Esophagus muscularis mucosa (tissue), 4 donors: ENCODE measurements around the gene PRKAG2. TPM values are rescaled to one million over a fixed set of nuclear protein-coding genes. Genes with fewer than 3 reads are reported as not detected.
"Not testable (repeated sequence)": the region's sequence is repeated elsewhere in the genome, so short reads cannot be mapped to it uniquely, and the experiment has no call there.

Experiments used
- DNase-seq: peaks from one replicate; pipeline ENCODE4 v3.0.0-alpha.2; 2017; ENCODE audit errors: extremely low spot score
- H3K27ac ChIP-seq, 4 donors: fragments of 200-600 bp; sonication (generic); replicated peaks in 1 of 4; 1 replicate in 3 of 4; 2 replicates in 1 of 4; pipeline ENCODE4 v1.5.1; 2016 to 2019; ENCODE audit warnings: mild to moderate bottlenecking in 1 of 4
- H3K27me3 ChIP-seq, 4 donors: fragments of 200-600 bp; sonication (generic); one replicate each; pipeline versions ENCODE4 v1.5.1 to v1.6.0; 2016 to 2019
- H3K36me3 ChIP-seq, 4 donors: fragments of 200-600 bp; sonication (generic); one replicate each; pipeline ENCODE4 v1.5.1; 2016 to 2019
- H3K4me1 ChIP-seq, 4 donors: fragments of 200-600 bp; sonication (generic); one replicate each; pipeline ENCODE4 v1.5.1; 2016 to 2019
- H3K4me3 ChIP-seq, 4 donors: fragments of 200-600 bp; sonication (generic); 1 replicate in 2 of 4; 2 replicates in 2 of 4; pipeline ENCODE4 v1.5.1; 2016 to 2019; ENCODE audit warnings: mild to moderate bottlenecking in 4 of 4, moderate library complexity in 1 of 4
- H3K9me3 ChIP-seq, 4 donors: fragments of 200-600 bp; sonication (generic); 1 replicate in 3 of 4; 2 replicates in 1 of 4; pipeline ENCODE4 v1.5.1; 2016 to 2019
- EP300 ChIP-seq: sonication (generic); formaldehyde crosslinking; IDR thresholded peaks from one replicate; pipeline ENCODE4 v1.6.1; 2017; ENCODE audit warnings: antibody characterized with exemption
- POLR2A ChIP-seq: fragments of 450-650 bp; IDR thresholded peaks from one replicate; pipeline ENCODE4 v1.6.1; 2017; ENCODE audit warnings: antibody characterized with exemption, moderate library complexity, mild to moderate bottlenecking, low read depth
- POLR2AphosphoS5 ChIP-seq, 2 donors: sonication (generic); formaldehyde crosslinking; IDR thresholded peaks; one replicate each; pipeline ENCODE4 v1.6.1; 2017; ENCODE audit warnings: antibody characterized with exemption in 2 of 2
- WGBS: methylation state at CpG from one replicate; pipeline ENCODE4 v1.1.5; 2018; 5-methylcytosine and 5-hydroxymethylcytosine counted together
- intact Hi-C: fragments of 100-400 bp; cut with DNase I; formaldehyde crosslinking; loops from one replicate; pipeline ENCODE4 v1.15.1; 2023
- total RNA-seq, 4 donors: library from RNA; depleted of rRNA; stranded (reverse); fragments of >200 nt; gene quantifications; one replicate each; pipeline versions ENCODE4 v1.1.0 to v1.2.1, GENCODE V29; 2016
- TF ChIP-seq, protein P1 (sequence below), 3 experiments: fragments of 200-600 bp in 2 of 3; fragments of 450-650 bp in 1 of 3; sonication (generic) in 2 of 3; IDR thresholded peaks; one replicate each; pipeline ENCODE4 v1.5.1; 2017 to 2019; ENCODE audit warnings: antibody characterized with exemption in 3 of 3, mild to moderate bottlenecking in 2 of 3, moderate library complexity in 1 of 3

The PRKAG2 gene
- total RNA-seq, 4 donors from 2014 or later, result 51.3 to 97.2 (median 77.5) TPM

DNA sequence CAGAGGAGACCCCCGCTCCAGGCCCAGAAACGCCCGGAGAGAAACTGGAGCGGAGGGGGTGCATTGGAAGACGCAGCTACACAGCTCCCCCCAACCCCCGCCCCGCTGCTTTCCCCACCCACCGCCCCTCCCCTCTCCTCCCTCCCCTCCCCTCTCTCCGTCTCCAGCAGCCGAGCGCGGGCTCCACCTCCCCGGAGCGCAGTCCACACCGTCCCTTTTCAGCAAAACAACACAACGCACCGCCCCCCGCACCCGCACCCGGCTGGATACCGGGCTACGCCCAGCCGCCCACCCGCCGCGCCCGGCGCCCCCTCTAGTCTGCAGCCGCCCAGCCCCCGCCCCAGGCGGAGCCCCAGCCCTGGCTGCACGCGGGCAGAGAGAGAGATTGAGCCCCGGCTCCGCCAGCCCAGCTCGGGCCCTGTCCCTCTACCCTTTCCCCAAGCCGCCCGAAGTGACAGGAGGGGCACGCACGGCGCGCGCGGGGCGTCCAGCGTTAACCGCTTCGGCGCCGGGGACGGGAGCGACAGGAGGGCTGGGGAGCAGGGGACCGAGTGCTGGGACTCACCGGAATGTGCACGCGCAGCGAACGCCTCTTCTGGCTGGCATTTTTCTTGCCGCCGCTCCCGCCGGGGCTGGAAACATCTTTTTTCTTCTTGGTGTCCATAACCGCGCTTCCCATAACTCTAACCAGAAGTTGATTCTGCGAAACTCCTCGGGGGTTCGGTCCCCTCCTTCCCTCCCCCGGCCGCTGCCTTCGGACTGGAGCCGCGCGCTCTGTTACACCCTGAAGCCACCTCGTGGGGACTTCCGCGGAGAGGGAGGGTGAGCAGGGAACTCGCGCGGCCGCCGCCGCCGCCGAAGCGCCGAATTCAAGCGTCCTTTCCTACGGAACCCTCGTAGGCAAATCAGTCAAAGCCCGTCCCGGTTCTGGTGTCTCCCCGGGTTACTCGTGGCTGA lies 695 bp downstream of the PRKAG2 start:
- Histone ChIP-seq H3K36me3 (no peaks in the 10 kb centered on the region), H3K27ac (peak overlapping the region; percentile 81 to 85 (median 82)), H3K27me3 (peaks cover 0 to 3% (median 0%) of the 10 kb centered on the region in 4 donors), H3K4me1 (peaks cover 15 to 44% (median 36%) of the 10 kb centered on the region in 4 donors), H3K9me3 (no peaks in the 10 kb centered on the region), H3K4me3 (peak overlapping the region; percentile 70 to 95 (median 83))
- TF ChIP-seq, protein P1, sequence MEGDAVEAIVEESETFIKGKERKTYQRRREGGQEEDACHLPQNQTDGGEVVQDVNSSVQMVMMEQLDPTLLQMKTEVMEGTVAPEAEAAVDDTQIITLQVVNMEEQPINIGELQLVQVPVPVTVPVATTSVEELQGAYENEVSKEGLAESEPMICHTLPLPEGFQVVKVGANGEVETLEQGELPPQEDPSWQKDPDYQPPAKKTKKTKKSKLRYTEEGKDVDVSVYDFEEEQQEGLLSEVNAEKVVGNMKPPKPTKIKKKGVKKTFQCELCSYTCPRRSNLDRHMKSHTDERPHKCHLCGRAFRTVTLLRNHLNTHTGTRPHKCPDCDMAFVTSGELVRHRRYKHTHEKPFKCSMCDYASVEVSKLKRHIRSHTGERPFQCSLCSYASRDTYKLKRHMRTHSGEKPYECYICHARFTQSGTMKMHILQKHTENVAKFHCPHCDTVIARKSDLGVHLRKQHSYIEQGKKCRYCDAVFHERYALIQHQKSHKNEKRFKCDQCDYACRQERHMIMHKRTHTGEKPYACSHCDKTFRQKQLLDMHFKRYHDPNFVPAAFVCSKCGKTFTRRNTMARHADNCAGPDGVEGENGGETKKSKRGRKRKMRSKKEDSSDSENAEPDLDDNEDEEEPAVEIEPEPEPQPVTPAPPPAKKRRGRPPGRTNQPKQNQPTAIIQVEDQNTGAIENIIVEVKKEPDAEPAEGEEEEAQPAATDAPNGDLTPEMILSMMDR (IDR thresholded peaks at IDR 0.05), result no peak
- no peak for TF ChIP-seq EP300
- no peak for TF ChIP-seq POLR2A
- no peak for TF ChIP-seq POLR2AphosphoS5 (IDR thresholded peaks at IDR 0.05)
- intact Hi-C loops, result loop anchor here (5.0 to 10.0 kb wide), 2 partner anchors 61 to 149 kb away; partner anchors contain the start of gene GALNT11
- under 1% methylated on average over 24 of the region's 93 CpGs for WGBS
- DNase-seq, result peak; percentile 95

GRCh38 chr7:151874479-151874878 lies 2.4 kb downstream of the PRKAG2 start:
- peaks cover 31 to 56% (median 52%) of the 10 kb centered on the region in 4 donors for H3K4me1 ChIP-seq
- H3K27me3 ChIP-seq, H3K9me3 ChIP-seq, H3K36me3 ChIP-seq, DNase-seq: not testable (repeated sequence)
- intact Hi-C loops, result loop anchor here (5.0 to 10.0 kb wide), 2 partner anchors 92 to 150 kb away; partner anchors contain the start of gene GALNT11
- peak overlapping the region in 3 of 4 donors; percentile 81 to 83 (median 82) for H3K27ac ChIP-seq
- H3K4me3 ChIP-seq, result peak overlapping the region in 3 of 4 donors; percentile 78 to 95 (median 88)
- WGBS, result 80% methylated on average over 4 of the region's 4 CpGs

- no peak for DNase-seq
These were observed 3.4 kb downstream of the PRKAG2 start for GRCh38 chr7:151873402-151873965.

DNA sequence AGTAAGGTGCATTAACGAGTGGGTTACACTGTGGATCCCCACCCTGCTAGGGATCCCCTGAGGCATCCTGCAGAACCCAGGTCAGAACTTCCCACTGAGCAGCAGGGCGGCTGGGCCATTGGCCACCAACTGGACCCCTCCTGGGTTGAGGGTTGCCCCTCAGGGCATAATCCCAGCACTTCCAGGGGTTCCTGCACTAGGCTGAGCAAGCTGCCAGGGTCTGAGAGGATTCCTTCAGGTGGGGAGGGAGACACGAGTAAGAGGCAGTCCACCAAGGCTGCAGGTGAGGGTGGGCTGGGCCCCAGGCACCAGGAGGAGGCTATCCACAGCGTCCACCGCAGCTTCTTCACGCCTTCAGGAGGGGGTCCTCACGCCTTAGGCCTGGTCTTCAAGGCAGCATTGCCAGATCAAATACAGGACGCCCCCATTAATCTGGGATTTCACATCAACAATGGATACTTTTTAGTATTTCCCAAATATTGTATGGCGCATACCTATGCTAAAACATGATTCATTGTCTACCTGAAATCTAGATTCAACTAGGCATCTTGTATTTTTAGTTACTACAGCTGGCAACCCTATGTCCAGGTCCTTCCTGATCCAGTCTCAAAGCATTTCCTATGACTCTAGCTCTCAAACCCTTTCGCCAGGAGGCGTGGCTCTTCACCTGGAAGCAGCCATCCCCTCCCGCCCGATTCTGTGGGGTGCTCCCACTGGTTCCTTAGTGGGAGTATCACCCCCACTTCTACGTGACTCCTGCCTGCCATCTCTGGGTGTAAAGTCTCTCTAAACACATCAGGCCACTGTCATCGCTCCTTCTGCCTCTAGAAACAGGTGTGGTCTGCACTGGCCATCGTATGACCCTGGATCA lies 4.1 kb downstream of the PRKAG2 start:
- H3K4me3 ChIP-seq, result no peak overlapping the region
- peaks cover 0 to under 1% (median 0%) of the 10 kb centered on the region in 4 donors for H3K27me3 ChIP-seq
- WGBS, result 91% methylated on average over 15 of the region's 16 CpGs
- no peaks in the 10 kb centered on the region for H3K9me3 ChIP-seq
- no peak for TF ChIP-seq EP300
- TF ChIP-seq POLR2AphosphoS5 (IDR thresholded peaks at IDR 0.05), result no peak
- no peak for TF ChIP-seq POLR2A
- TF ChIP-seq, protein P1 (IDR thresholded peaks at IDR 0.05), result no peak
- intact Hi-C loops, result loop anchor here (5.0 to 10.0 kb wide), 2 partner anchors 90 to 152 kb away; partner anchors contain the start of gene GALNT11
- peaks cover 36 to 63% (median 60%) of the 10 kb centered on the region in 4 donors for H3K4me1 ChIP-seq
- H3K27ac ChIP-seq, result peak overlapping the region in 1 of 4 donors; percentile 13
- no peaks in the 10 kb centered on the region for H3K36me3 ChIP-seq
- no peak for DNase-seq

More at GRCh38 chr7:151873402-151873965, 3.4 kb downstream of the PRKAG2 start:
- Histone ChIP-seq H3K36me3 (no peaks in the 10 kb centered on the region), H3K27ac (peak overlapping the region in 1 of 4 donors; percentile 13), H3K4me1 (peaks cover 41 to 63% (median 61%) of the 10 kb centered on the region in 4 donors), H3K27me3 (peaks cover 0 to 3% (median 0%) of the 10 kb centered on the region in 4 donors), H3K9me3 (no peaks in the 10 kb centered on the region), H3K4me3 (no peak overlapping the region)
- WGBS, result 69% methylated on average over 11 of the region's 11 CpGs
- intact Hi-C loops, result loop anchor here (5.0 to 10.0 kb wide), 2 partner anchors 91 to 151 kb away; partner anchors contain the start of gene GALNT11
- no peak for TF ChIP-seq POLR2A
- no peak for TF ChIP-seq POLR2AphosphoS5 (IDR thresholded peaks at IDR 0.05)
- TF ChIP-seq, protein P1 (IDR thresholded peaks at IDR 0.05), result no peak
- TF ChIP-seq EP300, result no peak
